Activated gamma-delta T cell treated with anti-CD3 and anti-CD28 coated beads, Interleukin-2, amount 50 U/mL, for 16 hours (primary cell): Measurements from ENCODE around the gene EEFSEC.

Experiments
- DNase-seq: peaks from one replicate; pipeline ENCODE4 v3.0.0-alpha.2; 2020; ENCODE audit warnings: low read depth

EEFSEC gene

DNA sequence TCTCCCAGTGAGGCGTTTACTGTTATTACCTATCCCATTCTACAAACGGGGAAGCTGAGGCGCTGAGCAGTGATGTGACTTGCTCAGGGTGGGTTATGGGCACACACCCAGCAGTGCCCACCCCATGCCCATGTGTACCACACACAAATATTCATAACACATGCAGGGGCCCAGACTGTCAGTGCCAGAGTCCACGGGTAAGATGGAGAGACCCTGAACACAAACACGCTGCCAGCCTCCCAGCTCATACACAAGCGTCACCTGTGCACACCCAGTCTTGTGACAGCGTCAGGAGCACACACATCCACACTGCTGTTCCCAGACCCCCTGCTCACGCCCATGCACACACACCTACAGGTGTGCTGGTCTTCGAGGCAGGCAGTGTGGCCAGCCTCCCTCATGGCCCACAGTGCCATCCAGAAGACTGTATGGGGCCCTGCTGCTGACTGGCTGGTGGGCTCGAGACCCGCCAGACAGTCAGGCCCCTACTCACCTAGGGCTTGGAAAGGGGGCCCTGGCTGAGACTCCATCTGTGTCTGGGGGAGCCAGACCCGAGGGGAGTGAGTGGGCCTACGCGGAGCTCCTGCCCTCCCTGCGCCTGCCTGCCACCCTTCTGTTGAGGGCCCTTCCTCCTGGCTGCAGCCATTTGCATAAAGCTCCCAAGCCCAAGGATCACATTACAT, 274.0 kb downstream of the EEFSEC start:
- DNase-seq, result no peak

DNA sequence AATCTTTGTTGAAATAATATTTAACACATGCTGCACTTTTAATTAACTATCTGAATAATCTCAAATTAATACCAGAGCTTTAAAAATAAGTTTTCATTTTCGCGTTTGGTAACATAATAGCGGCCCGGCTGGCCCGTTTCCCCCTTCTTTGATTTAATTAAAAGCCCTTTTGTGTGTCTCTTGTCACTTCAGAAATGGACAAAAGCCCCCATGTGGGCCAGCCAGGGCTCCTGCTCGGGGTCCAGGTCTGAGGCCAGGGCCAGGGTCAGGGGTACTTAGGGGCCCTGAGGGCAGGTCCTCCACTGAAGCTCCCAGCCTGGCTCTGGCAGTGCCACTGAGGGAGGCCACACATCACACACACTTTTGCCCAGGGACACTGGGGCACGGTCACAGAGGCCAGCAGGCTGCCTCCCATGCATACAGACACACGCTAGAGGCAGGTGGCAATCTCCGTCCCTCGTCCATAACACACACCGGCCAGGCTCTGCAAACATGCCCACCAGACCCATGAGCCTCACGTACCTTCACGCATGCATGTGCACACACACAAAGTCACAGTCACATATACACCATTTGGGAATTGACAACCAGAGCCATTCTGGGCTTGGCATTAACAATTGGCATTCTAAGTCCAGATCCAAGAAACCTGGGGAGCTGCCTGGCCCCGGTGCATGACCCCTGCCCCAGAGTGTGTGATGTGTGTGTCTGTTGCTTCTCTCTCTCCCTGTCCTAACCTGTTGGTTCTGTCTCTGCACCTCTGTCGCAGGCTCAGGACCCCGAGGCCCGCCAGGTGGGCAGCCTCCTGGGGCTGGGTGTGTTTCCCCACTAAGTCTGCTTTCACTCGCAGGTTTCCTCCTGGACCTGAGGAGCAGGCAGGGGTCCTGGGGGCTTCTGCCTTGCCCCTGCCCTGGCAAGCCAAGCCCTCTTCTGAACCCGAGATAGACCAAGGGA, 274.9 kb downstream of the EEFSEC start:
- DNase-seq, result no peak

DNA sequence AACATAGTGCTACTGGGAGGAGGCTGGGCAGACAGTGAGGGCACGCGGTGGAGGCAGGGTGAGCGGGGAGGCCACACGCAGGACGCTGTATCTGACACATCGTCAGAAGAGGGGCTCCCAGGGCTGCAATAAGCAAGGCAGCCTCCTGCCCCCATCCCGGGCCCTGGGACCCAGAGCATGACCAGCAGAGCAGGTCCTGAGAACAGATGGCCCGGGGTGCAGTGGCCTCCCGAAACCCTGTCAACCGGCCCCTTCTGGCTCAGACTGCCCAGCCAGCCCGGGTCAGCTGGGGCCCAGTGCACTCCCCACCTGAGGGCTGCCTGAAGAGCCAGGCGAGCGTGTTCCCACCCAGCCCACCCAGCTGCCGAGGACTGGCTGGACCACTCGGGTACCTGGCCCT, 276.0 kb downstream of the EEFSEC start:
- DNase-seq, result no peak

DNA sequence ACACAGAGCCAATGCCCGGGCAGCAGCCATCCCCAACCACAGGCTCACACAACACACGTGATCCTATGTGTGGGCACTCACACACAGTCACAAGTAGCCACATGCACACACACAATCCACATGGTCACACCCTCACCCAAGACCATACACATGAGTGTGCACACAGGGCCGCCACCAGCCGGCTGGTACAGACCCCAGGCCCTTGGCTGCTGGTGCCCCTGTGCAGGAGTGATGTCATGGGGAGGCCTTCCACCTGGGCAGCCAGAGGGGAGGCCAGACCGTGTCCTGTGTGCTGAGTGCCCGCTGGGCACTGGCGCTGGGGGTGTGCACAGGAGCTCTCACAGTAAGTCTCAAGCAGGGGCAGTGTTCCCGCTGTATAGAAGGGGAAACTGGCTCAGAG, 276.5 kb downstream of the EEFSEC start:
- DNase-seq, result no peak

DNA sequence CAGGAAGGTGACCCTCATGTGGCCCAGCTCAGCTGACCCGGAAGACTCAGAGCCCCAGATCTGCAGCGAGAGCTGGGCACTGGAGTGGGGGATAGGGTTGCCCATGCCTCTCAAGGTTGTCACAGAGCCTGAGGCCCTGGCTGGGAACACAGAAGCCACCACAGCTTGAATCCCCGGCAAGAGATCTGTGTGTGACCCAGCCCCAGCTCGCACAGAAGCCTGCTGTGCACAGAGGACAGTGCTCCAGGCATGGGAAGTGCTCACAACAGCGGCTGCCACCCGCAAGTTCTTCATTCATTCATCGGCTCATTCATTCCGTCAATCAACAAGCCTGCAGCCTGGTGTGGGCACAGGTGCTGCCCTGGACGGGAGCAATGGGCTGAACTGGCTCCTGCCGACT, 277.0 kb downstream of the EEFSEC start:
- DNase-seq, result no peak

DNA sequence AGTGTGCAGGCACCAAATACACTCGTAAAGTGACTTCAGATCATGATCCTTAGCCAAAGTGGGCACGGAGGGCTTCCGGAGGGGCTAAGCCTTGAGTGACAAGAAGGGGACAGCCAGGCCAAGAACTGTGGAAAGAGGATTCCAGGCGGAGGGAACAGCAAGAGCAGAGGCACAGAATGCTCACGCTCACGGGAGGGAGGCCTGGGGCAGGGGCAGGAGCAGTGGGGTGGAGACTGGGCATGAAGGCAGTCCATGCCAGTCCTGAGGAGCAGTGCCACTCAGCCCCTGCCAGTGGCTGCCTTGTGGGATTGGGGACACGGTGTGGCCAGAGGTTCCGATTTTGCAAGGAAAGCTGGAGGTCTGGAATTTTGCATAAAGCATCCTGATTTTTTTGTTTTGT, 277.4 kb downstream of the EEFSEC start:
- DNase-seq, result no peak

DNA sequence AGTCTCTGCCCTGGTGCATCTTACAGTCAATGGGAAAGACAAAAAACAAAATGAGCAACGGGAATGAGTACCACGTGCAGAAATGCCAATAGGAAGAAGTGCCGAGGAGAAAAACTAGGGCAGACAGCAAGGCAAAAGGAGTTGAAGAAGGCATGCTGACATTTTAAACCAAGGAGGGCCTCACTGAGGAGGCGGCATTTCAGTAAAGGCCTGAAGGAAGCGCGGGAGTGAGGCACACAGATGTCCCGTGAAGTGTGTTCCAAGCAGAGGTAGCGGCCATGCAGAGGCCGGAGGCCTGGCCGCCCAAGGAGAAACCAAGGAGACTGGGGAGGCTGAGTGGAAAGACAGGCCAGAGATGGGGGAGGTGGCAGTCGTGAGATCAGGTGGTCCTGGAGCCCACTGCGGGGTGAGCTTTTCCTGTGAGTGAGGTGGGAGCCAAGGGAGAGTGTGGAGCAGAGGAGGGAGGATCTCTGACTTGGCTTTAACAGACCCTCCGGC, 278.6 kb downstream of the EEFSEC start:
- DNase-seq, result no peak

DNA sequence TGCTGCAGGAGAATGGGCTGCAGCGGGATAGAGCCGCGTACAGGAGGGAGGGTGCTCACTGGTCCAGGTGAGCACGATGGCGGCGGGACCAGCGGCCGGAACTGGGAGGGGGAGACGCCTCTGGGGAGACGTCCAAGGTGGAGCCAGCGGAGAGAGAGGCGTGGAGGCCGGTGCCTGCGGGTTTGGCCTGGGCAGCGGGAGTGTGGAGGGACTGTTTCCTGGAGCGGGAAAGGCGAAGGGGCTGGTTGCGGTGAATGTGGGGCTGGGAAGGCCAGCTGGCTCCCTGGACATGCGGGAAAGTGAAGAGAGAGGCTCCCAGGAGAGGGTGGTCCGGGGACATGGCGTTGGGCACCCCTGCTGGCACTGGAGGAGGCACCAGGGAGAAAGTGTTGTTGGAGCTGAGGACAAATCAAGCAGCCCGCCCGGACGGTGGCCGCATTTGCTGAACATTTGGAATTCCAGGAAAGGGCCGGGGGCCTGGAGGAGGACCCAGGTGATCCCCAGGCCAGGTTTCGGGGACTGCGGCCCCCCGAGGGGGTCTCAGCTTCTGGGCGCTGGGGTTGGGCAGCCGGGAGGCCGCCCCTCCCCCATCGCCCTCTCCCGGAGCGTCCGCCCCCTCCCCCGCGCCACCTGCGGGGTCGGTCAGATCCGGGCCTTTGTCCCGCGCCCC, 279.2 kb downstream of the EEFSEC start:
- no peak for DNase-seq

DNA sequence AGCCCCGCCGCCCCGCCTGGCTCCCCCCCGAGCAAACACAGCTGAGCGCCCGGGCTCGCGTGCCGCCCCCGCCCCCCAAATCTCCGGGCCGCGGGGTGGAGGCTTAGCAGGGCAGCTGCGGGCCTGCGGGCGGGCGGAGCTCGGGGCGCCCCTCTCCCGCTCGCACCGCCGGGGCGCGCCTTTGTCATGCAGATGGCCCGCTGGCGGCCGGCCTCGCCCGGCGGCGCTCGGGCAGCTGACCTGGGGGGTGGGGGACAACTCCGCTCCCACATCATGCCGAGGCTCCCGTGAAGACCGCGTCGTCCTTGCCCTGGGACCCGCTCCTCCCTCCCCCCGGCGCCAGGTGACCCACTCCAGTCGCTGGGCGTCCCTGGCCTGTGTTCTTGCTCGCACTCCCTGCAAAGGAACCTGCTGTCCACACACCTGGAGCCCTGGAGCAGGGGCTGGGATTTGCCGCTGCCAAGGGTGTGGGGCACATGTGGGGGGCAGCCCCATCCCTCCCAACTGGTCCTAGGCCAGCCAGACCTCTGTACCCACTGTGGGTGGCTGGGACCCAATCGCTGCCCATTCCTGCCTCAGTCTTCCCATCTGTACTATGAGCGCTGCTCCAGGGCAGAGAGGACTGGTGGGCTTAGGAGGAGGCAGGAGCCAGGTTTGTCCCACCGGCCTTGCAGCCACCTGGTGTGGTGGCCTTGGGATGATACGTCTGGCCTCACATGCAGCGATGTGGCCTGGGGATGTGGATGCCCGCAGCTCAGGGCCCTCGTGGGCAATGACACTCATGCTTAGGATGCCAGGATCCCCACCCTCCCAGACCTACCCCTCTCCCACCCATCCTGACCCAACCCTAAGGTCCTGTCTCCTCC, 279.9 kb downstream of the EEFSEC start:
- DNase-seq, result no peak

DNA sequence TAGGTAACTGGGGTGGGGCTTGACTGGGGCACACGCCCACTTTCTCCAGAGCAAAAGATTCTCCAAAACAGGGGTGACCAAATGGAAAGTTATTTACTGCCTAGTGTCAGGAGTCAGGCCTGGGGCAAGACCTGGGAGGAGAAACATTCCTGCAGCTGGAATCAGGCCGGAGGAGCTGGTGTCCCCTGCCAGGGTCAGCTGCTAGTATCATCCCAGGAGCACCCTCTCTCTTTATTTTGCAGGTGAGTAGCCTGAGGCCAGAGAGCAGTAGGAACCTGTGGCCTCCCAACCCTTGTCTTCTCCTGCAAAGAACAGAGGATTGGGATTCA, 280.5 kb downstream of the EEFSEC start:
- no peak for DNase-seq

DNA sequence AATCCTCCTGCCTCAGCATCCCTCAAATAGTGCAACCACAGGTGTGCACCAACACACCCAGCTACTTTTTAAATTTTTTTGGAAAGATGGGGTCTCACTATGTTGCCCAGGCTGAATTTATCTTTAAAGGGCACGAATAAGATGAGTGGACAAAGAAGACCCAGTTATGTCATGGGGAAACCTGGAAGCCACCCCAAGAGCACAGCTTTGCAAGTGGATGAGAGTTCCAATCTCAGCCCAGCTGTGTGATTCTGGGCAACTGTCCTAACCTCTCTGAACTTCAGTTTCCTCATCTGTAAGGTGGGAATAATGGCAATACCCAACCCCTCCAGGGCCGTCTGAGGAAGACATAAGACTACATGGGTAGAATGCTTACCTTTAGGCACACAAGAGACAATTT, 281.2 kb downstream of the EEFSEC start:
- DNase-seq, result no peak

DNA sequence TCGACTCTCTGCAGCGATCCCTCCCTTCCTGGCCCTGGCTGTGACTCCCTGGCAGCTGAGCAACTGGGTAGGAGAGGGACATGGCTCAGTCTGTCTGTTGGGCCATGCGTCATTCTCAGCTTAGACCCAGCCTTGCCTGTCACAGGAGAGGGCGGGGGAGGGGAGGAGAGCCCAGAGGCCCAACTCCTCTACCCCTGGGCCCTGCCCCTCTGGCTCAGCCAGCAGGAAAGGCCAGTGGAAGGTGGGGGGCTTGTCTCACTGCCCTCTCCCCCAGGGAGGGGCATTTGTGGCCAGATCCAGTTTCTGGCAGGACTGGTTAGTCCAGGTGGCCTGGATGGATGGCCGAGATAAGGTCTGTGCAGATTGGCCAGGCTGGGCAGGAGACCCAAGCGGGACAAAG, 281.8 kb downstream of the EEFSEC start:
- no peak for DNase-seq

DNA sequence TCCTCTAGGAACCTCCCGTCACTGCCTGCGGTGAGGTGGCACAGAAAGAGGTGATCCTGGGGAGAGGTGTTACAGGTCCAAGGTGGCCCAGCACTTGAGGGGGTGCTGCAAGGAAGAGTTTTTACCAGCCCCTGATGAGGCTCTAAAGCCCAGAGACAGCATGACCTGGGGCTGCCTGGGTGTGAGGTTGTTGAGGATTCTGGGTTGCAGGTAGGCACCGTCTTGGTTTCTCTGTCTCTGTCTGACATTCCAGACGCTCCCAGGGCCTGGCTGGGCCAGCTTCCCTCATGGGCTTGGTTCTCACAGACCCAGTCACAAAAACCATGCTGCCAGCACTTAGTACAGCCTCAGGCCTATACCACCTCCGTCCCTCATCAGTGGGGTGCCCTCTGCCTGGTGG, 282.3 kb downstream of the EEFSEC start:
- no peak for DNase-seq

DNA sequence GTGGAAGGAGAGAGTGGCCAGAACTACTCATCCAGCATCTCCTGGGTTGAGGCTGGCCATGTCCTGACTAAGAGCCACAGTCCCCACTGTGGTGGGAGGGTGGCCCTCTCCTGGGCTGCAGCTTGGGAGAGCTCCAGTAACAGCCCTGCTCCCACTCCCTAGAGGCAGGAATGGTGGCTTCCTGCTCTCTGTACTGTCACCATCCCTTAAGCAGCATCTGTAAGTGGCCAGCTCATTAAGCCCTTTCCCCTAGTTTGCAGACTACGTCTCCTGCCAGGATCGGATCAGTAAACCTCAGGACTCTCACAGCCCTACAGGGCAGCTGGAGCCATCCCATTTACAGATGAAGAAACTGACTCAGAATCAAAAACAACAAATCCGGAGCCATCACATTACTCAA, 282.9 kb downstream of the EEFSEC start:
- no peak for DNase-seq

DNA sequence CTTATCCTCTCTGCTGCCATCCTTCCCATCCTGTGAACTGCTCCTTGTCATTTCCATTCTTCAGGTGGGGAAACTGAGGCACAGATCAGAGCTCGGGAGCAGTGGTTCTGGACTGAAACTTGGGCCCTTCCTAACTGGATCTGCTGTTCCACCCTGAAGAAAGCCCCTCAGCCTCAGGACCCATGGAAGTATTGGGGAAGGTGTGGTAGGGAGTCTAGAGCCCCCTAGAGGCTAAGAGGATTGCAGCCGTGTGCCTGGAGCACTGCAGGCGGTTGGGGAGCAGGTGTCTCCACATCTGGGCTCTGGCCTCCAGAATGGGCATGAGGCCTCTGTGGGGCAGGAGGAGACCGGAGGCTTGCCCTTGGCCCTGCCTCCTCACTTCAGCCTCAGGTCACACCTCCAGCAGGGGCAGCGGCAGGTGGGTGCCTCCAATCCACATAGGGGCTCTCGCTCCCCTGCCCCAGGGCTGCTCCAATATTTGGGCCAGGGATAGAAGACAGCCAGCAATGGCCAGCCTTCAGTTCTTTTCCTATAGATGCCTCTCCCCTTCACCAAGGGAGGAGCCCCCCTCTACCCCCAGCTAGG, 285.3 kb downstream of the EEFSEC start:
- DNase-seq, result no peak

DNA sequence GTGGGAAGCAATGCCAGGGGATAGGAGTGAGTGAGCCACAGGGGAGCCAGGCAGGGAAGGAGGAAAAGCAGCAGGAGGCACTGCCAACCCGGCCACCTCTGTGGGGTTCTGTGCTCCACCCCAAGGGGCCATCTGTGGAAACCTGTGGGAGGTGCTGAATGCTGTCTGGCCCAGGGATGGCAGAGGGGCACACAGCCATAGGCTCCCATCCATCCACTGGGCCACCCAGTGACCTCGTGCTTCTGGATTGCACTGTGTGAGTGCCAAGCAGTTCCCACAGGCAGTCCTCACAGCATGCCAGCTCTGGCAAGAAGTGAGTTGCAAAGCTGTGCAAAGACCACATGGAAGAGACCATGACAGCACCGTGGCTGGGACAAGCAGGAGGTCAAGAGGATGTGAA, 285.9 kb downstream of the EEFSEC start:
- DNase-seq, result no peak

DNA sequence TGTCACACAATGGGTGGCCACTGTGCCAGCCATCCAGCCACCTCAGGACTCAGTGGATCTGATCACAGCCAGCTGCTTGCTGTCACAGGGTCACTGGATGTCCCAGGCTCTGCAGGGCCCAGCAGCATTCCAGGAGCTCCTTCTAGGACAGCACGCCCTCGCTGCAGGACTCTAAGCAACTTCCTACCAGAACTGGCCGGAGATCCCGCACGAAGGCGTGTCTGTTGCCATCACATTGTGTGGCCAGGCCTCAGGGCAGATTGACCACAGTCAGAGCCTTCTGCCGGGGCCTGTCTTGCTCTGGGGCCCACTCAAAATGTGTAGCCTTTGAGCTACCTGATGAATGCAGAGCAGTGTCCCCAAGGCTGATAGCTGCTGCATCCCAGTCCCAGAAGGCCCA, 288.8 kb downstream of the EEFSEC start:
- no peak for DNase-seq

DNA sequence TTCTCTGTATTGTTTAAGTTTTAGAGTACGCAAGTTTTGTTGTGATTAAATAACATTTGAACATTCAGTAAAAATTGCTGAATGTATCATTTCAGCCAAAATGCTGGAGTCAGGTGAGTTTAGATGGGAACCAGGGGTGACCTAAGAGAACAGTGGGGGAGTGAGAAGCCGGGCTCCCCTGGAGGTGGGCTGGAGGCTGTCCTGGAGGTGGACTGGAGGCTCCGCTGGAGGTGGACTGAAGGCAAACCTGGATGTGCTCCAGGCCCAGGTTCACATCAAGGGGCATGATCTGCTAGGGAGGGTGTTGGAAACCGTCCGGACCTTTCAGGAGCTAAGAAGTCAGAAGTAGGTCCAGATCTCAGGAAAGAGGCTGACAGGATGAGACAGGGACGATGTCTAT, 289.7 kb downstream of the EEFSEC start:
- DNase-seq, result no peak

DNA sequence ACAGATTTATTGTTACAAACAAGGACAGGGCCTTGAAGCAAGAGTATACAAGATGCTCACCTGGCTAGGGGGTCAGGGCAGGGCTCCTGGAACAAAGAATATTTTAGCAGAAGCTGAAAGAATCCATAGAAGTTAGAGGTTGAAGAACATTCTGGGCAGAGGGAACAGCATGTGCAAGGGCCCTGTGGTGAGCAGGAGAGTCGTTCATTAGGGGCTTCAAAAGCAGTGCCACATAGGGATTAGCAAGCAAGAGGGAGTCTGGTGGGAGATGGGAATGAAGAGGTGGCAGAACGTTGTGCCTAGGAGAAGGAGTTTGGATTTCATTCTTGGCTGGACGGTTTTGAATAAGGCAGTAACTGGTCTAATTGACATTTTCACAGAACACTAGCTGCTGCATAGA, 290.5 kb downstream of the EEFSEC start:
- DNase-seq, result no peak

DNA sequence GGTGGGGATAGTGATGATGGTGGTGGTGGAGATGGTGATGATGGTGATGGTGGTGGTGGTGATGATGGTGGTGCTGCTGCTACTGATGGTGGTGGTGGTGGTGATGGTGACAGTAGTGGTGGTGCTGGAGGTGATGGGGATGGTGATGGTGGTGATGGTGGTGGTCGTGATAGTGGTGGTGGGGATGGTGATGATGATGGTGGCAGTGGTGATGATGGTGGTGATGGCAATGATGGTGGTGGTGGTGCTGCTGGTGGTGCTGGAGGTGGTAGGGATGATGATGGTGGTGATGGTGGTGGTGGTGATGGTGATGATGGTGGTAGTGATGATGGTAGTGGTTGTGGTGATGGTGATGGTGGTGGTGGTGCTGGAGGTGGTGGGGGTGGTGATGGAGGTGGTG, 292.1 kb downstream of the EEFSEC start:
- DNase-seq, result no peak

DNA sequence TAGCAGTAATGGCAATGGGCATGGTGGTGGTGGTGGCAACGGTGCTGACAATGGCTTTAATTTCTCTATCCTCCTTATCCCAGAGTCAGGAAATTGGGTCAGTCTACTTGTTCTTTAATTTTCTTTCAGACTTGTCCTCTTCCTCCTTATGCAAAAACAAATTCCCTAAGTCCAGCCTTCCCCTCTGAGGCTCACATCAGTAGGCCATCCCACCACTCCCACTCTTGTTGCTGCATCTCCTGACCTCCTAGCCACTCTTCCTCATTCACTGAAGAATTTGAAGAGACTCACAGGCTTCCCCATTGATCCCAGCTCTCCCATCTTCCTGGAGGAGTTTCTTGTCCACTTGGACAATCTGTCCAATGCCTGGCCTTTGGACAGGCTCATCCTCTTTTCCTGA, 293.5 kb downstream of the EEFSEC start:
- DNase-seq, result no peak

DNA sequence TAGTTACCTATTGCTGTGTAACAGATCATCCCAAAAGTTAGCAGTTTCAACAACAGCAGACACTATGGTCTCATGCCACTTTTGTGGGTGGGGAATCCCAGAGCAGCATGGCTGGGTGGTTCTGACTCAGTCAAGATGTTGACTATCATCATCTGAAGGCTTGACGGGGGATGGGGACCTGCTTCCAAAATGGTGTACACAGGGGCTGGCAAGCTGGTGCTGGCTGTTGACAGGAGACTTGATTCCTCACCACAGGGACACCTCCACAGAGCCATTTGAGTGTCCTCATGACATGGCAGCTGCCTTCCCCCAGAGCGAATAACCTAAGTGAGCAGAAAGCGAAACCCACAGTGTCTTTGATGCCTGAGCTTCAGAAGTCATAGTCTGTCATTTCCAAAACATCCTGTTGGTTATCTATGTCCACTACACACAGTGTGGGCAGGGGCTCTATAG, 294.3 kb downstream of the EEFSEC start:
- DNase-seq, result no peak
